ENCODE results near the gene REPIN1. TPM values are rescaled to one million over a fixed set of nuclear protein-coding genes. Genes with fewer than 3 reads are reported as not detected.

The REPIN1 gene
- polyA plus RNA-seq, 2 of the 4 experiments (the other 2 are of a cell fraction) = 48.1 to 101 TPM

- 95% methylated on average over 64 of the region's 91 CpGs for WGBS (ENCODE audit: missing lambda C conversion rate)
- peaks cover 19% of the 10 kb centered on the region for H3K4me1 ChIP-seq
- H3K4me2 ChIP-seq = no peak overlapping the region
- H3K27ac ChIP-seq = no peak overlapping the region
- FAIRE-seq (no peak), ATAC-seq (no peak), DNase-seq (ENCODE audit: low read depth in 1 of 2, low spot score in 1 of 2) (no peak)
- ChIA-PET CTCF (interaction anchor here (1.1 kb wide), 1 partner anchor 8 kb away, joined by 5 read pairs; a partner anchor contains a TSS), POLR2A (no interaction called here)
- H3K9me3 ChIP-seq = no peaks in the 10 kb centered on the region
- no peak for TF ChIP-seq HDAC2 (IDR thresholded peaks at IDR 0.05)
- TF ChIP-seq EHMT2 (IDR thresholded peaks at IDR 0.05; ENCODE audit: low read depth) = no peak
- no peak for TF ChIP-seq ZNF302 (CRISPR knock-in tag; IDR thresholded peaks at IDR 0.05)
- TF ChIP-seq JUNB (IDR thresholded peaks at IDR 0.05) = no peak
- TF ChIP-seq FOSB (CRISPR knock-in tag; IDR thresholded peaks at IDR 0.05) = no peak
- TF ChIP-seq EHF (CRISPR knock-in tag; IDR thresholded peaks at IDR 0.05) = no peak
- TF ChIP-seq SREBF2 (IDR thresholded peaks at IDR 0.05) = no peak
- no peak for TF ChIP-seq CHD4 (IDR thresholded peaks at IDR 0.05; ENCODE audit: borderline replicate concordance)
- no peak for TF ChIP-seq RARB (CRISPR knock-in tag; IDR thresholded peaks at IDR 0.05)
- TF ChIP-seq TP53 (CRISPR knock-in tag; IDR thresholded peaks at IDR 0.05) = no peak
- TF ChIP-seq JUN (IDR thresholded peaks at IDR 0.05) = no peak
- no peak for TF ChIP-seq RCOR1 (IDR thresholded peaks at IDR 0.05; ENCODE audit: low read depth, low read length)
- TF ChIP-seq, protein P1, sequence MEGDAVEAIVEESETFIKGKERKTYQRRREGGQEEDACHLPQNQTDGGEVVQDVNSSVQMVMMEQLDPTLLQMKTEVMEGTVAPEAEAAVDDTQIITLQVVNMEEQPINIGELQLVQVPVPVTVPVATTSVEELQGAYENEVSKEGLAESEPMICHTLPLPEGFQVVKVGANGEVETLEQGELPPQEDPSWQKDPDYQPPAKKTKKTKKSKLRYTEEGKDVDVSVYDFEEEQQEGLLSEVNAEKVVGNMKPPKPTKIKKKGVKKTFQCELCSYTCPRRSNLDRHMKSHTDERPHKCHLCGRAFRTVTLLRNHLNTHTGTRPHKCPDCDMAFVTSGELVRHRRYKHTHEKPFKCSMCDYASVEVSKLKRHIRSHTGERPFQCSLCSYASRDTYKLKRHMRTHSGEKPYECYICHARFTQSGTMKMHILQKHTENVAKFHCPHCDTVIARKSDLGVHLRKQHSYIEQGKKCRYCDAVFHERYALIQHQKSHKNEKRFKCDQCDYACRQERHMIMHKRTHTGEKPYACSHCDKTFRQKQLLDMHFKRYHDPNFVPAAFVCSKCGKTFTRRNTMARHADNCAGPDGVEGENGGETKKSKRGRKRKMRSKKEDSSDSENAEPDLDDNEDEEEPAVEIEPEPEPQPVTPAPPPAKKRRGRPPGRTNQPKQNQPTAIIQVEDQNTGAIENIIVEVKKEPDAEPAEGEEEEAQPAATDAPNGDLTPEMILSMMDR (IDR thresholded peaks at IDR 0.05) = no peak
- no peak for TF ChIP-seq HEYL (CRISPR knock-in tag; IDR thresholded peaks at IDR 0.05)
- TF ChIP-seq GATA3 (IDR thresholded peaks at IDR 0.05; ENCODE audit: borderline replicate concordance) = no peak
- TF ChIP-seq CEBPB (IDR thresholded peaks at IDR 0.05) = no peak
- TF ChIP-seq RNF2 (IDR thresholded peaks at IDR 0.05; ENCODE audit: borderline replicate concordance, low read depth) = no peak
- no peak for TF ChIP-seq PHF8 (IDR thresholded peaks at IDR 0.05; ENCODE audit: borderline replicate concordance, low read depth)
- no peak for TF ChIP-seq NPAS2 (CRISPR knock-in tag; IDR thresholded peaks at IDR 0.05; ENCODE audit: borderline replicate concordance)
- H3K4me3 ChIP-seq = no peak overlapping the region
These were observed 28.9 kb downstream of the REPIN1 start for GRCh38 chr7:150397346-150398107.

GRCh38 chr7:150398108-150398964 lies 29.7 kb downstream of the REPIN1 start:
- TF ChIP-seq JUN (IDR thresholded peaks at IDR 0.05) (no peak), ATOH8 (CRISPR knock-in tag; IDR thresholded peaks at IDR 0.05; ENCODE audit: low read depth) (no peak), HES2 (IDR thresholded peaks at IDR 0.05) (no peak), RCOR1 (IDR thresholded peaks at IDR 0.05; ENCODE audit: low read depth, low read length) (no peak), HOXA7 (CRISPR knock-in tag; IDR thresholded peaks at IDR 0.05) (no peak), JUNB (IDR thresholded peaks at IDR 0.05) (no peak), PHF8 (IDR thresholded peaks at IDR 0.05; ENCODE audit: borderline replicate concordance, low read depth) (no peak), NPAS2 (CRISPR knock-in tag; IDR thresholded peaks at IDR 0.05; ENCODE audit: borderline replicate concordance) (no peak), FOXS1 (CRISPR knock-in tag; IDR thresholded peaks at IDR 0.05) (no peak)
- TF ChIP-seq, protein P2, sequence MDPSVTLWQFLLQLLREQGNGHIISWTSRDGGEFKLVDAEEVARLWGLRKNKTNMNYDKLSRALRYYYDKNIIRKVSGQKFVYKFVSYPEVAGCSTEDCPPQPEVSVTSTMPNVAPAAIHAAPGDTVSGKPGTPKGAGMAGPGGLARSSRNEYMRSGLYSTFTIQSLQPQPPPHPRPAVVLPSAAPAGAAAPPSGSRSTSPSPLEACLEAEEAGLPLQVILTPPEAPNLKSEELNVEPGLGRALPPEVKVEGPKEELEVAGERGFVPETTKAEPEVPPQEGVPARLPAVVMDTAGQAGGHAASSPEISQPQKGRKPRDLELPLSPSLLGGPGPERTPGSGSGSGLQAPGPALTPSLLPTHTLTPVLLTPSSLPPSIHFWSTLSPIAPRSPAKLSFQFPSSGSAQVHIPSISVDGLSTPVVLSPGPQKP (IDR thresholded peaks at IDR 0.05; ENCODE audit: low read depth, low read length) = no peak
- TF ChIP-seq, protein P3, sequence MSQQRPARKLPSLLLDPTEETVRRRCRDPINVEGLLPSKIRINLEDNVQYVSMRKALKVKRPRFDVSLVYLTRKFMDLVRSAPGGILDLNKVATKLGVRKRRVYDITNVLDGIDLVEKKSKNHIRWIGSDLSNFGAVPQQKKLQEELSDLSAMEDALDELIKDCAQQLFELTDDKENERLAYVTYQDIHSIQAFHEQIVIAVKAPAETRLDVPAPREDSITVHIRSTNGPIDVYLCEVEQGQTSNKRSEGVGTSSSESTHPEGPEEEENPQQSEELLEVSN (IDR thresholded peaks at IDR 0.05; ENCODE audit: borderline replicate concordance, low read depth) = no peak
- TF ChIP-seq, protein P4, sequence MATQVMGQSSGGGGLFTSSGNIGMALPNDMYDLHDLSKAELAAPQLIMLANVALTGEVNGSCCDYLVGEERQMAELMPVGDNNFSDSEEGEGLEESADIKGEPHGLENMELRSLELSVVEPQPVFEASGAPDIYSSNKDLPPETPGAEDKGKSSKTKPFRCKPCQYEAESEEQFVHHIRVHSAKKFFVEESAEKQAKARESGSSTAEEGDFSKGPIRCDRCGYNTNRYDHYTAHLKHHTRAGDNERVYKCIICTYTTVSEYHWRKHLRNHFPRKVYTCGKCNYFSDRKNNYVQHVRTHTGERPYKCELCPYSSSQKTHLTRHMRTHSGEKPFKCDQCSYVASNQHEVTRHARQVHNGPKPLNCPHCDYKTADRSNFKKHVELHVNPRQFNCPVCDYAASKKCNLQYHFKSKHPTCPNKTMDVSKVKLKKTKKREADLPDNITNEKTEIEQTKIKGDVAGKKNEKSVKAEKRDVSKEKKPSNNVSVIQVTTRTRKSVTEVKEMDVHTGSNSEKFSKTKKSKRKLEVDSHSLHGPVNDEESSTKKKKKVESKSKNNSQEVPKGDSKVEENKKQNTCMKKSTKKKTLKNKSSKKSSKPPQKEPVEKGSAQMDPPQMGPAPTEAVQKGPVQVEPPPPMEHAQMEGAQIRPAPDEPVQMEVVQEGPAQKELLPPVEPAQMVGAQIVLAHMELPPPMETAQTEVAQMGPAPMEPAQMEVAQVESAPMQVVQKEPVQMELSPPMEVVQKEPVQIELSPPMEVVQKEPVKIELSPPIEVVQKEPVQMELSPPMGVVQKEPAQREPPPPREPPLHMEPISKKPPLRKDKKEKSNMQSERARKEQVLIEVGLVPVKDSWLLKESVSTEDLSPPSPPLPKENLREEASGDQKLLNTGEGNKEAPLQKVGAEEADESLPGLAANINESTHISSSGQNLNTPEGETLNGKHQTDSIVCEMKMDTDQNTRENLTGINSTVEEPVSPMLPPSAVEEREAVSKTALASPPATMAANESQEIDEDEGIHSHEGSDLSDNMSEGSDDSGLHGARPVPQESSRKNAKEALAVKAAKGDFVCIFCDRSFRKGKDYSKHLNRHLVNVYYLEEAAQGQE (IDR thresholded peaks at IDR 0.05) = no peak
- FAIRE-seq (no peak), ATAC-seq (no peak), DNase-seq (ENCODE audit: low read depth in 1 of 2, low spot score in 1 of 2) (no peak)
- Histone ChIP-seq H3K27ac (no peak overlapping the region), H3K4me3 (no peak overlapping the region), H3K9me3 (no peaks in the 10 kb centered on the region), H3K4me1 (peaks cover 23% of the 10 kb centered on the region), H3K4me2 (no peak overlapping the region)
- CTCF ChIA-PET = interaction anchor here (1.1 kb wide), 1 partner anchor 23 kb away, joined by 4 read pairs; no protein-coding TSS in a partner anchor
- POLR2A ChIA-PET = no interaction called here
- 87% methylated on average over 24 of the region's 27 CpGs for WGBS (ENCODE audit: missing lambda C conversion rate)

All from A549 (cell line).